Measurements from ENCODE around the gene MST1.

- TF ChIP-seq CTBP1 (IDR thresholded peaks at IDR 0.05; ENCODE audit: borderline replicate concordance) (no peak), ZNF384 (IDR thresholded peaks at IDR 0.05) (no peak), TARDBP (IDR thresholded peaks at IDR 0.05) (no peak), SUZ12 (IDR thresholded peaks at IDR 0.05) (no peak), BHLHE40 (IDR thresholded peaks at IDR 0.05; ENCODE audit: borderline replicate concordance) (no peak), LEF1 (IDR thresholded peaks at IDR 0.05; ENCODE audit: borderline replicate concordance) (no peak), ELF4 (IDR thresholded peaks at IDR 0.05) (no peak), FOXM1 (IDR thresholded peaks at IDR 0.05; ENCODE audit: borderline replicate concordance) (no peak), NFRKB (IDR thresholded peaks at IDR 0.05) (no peak)
- TF ChIP-seq, protein P1, sequence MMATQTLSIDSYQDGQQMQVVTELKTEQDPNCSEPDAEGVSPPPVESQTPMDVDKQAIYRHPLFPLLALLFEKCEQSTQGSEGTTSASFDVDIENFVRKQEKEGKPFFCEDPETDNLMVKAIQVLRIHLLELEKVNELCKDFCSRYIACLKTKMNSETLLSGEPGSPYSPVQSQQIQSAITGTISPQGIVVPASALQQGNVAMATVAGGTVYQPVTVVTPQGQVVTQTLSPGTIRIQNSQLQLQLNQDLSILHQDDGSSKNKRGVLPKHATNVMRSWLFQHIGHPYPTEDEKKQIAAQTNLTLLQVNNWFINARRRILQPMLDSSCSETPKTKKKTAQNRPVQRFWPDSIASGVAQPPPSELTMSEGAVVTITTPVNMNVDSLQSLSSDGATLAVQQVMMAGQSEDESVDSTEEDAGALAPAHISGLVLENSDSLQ (IDR thresholded peaks at IDR 0.05), result no peak
These were observed 38.6 kb downstream of the MST1 start for GRCh38 chr3:49650637-49651036.

Measured in HEK293T (cell line).